Neural cell (in vitro differentiated cells): ENCODE data around the gene RGL1.

Experiments
- CTCF ChIP-seq: fragments of 450-650 bp; IDR thresholded peaks from 2 replicates; pipeline ENCODE4 v1.5.1; 2014; ENCODE audit warnings: antibody characterized with exemption, mild to moderate bottlenecking, moderate library complexity; ENCODE audit not compliant: poor library complexity, severe bottlenecking
- EP300 ChIP-seq: fragments of 450-650 bp; conservative IDR thresholded peaks from 2 replicates; pipeline ENCODE4 v1.6.1; 2014; ENCODE audit warnings: antibody characterized with exemption, mild to moderate bottlenecking, moderate library complexity; ENCODE audit not compliant: poor library complexity, severe bottlenecking
- EZH2 ChIP-seq: fragments of 200-600, 300-800 bp; shearing (Covaris generic), sonication (generic); IDR thresholded peaks from 2 replicates; pipeline ENCODE4 v1.6.1; 2014; ENCODE audit warnings: antibody characterized with exemption, low read length, borderline replicate concordance, mild to moderate bottlenecking; ENCODE audit not compliant: insufficient read depth, poor library complexity, severe bottlenecking
- POLR2AphosphoS5 ChIP-seq: IDR thresholded peaks from 2 replicates; pipeline ENCODE4 v1.6.1; 2012
- RAD21 ChIP-seq: fragments of 450-650 bp; conservative IDR thresholded peaks from 2 replicates; pipeline ENCODE4 v1.6.1; 2014; ENCODE audit warnings: antibody characterized with exemption, mild to moderate bottlenecking, moderate library complexity
- REST ChIP-seq: IDR thresholded peaks from 2 replicates; pipeline ENCODE4 v1.6.1; 2012; ENCODE audit warnings: borderline replicate concordance
- SMC3 ChIP-seq: fragments of 450-650 bp; conservative IDR thresholded peaks from 2 replicates; pipeline ENCODE4 v1.6.1; 2014; ENCODE audit warnings: antibody characterized with exemption, mild to moderate bottlenecking, moderate library complexity; ENCODE audit not compliant: poor library complexity

GRCh38 chr1:183804916-183805841 is at the start of gene RGL1:
- TF ChIP-seq EP300 (no peak), CTCF (no peak), EZH2 (no peak), REST (no peak), SMC3 (peak; percentile 38), POLR2AphosphoS5 (peak; percentile 39), RAD21 (no peak)
